ENCODE measurements around the gene SENP5.

GRCh38 chr3:196981657-196982056, 113.9 kb downstream of the SENP5 start:
- TF ChIP-seq POLR2A (IDR thresholded peaks at IDR 0.05) (no peak), CTCF (IDR thresholded peaks at IDR 0.05) (no peak)

Data from right lobe of liver (tissue), 4 donors.